Activated CD8-positive, alpha-beta memory T cell treated with anti-CD3 and anti-CD28 coated beads for 48 hours (primary cell): ENCODE data around the gene ZNF618.
"Not testable (repeated sequence)": the region's sequence is repeated elsewhere in the genome, so short reads cannot be mapped to it uniquely, and the experiment has no call there.

Source experiments
- DNase-seq, 3 experiments: peaks; one replicate each; pipeline ENCODE4 v3.0.0-alpha.2; 2020; ENCODE audit warnings: low read depth in 2 of 3, low spot score in 2 of 3

Gene ZNF618

GRCh38 chr9:113985968-113986585 lies 110.0 kb downstream of the ZNF618 start:
- DNase-seq, result no peak

DNA sequence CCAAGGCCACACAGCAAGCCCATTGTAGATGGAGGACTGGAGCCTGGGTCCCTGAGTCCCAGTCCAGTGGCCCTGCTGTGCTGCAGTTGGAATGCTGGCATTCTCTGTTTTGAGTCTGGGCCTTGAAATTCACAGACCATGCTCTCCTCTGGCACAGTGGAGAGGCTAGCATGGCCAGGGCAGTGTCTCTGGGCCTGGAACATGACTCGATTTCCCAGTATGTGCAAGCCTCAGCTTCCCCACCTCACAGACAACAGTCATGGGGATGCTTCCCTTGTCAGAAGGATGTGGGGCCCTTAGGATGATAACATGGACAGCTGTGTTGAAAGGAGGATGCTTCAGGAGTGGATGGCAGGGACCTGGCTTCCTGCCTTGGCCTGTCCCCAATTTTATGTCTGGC lies 110.8 kb downstream of the ZNF618 start:
- no peak for DNase-seq

DNA sequence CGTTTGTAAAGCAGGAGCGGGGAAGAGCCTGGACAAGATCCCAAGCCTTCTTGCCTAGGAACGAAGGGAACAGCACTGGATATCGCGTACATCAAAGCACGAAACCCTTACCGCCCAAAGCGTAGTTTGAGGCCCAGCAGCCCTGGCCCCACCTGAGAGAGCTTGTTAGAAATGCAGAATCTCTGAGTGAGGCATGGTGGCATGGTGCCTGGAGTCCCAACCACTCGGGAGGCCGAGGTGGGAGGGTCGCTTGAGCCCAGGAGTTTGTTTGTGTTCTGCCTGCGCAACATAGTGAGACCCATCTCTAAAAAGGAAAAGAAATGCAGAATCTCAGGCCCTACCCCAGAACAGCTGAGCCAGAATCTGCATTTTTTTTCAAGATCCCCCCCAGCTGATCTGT lies 111.4 kb downstream of the ZNF618 start:
- no peak for DNase-seq

DNA sequence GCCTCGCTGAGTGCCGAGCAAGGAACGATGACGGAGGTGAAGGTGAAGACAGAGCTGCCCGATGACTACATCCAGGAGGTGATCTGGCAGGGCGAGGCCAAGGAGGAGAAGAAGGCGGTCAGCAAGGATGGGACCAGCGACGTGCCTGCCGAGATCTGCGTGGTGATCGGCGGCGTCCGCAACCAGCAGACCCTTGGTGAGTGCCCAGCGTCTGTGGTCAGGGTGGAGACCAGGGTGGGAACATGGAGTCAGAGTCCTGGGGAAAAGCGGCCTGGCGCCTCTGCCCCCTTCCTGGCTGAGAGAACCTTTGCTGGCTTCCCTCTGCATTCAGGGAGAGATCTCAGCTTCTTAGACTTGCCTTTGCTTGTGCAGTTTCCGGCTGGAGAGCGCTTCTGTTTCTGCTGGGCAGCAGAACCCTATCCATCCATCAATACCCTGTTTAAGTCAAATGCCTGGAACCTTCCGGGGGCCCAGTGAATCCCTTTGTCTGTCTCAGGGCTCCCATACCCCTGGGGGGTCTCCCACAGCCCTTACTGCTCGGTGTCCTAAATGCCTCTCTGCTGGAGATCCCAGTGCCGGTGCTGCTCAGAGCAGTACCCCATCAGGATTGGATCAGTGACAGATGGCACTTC lies 112.4 kb downstream of the ZNF618 start:
- DNase-seq, result no peak

DNA sequence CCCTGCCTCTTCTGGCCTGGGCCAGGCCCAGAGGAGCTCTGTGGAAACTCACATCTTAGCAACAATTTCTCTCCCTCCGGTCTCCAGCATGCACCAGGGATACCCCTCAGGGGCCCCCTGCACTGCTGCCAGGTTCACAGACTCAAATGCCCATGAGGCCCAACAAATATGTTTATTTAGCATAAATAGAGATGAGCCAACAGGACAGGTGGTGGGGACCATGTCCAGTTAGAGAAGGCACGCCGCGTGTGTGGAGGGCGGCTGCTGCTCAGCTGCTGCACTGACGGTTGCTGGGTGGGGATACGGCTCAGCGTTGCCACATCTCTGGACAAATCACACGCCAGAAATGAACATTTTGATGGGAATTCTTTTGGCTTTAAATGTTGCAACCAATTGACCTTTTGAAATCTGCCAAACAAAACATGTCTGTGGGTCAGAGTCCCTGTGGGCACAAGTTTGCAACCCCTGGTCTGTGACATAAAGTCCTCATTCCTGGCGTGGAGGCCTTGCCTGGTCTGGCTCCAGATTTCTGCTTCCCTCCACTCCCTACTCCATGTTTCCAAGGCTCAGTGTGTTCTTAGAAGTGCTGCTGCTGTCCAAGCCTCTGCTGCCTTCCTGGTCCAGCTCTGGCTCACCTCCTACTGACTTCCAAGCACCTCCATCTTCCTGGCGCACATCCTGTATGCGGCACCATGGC lies 113.1 kb downstream of the ZNF618 start:
- DNase-seq, result no peak

GRCh38 chr9:113989714-113990569 lies 113.8 kb downstream of the ZNF618 start:
- no peak for DNase-seq

GRCh38 chr9:113990570-113990907 lies 114.4 kb downstream of the ZNF618 start:
- no peak for DNase-seq

DNA sequence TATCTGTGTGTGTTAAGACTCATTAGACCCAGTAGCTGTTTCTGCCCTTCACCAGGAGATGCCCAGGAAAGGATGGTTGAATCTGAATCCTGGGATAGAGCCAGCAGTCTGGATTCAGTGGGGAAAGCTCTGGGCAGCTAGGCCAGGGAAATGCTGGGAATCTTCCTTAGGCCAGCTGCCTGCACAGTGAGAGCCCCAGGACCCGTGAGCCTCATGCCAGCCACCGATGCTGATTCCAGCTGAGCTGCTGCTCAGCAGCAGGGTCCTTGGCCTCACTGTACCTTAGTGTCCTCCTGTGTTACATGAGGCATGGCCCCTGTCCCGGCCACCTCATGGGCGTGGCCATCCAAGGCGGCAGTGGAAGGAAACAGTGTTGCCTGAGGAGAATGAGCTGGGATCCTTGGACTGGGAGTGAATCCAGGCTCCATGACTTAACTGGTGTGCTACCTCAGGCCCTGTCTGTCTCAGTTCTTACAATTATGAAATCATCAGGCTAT lies 114.9 kb downstream of the ZNF618 start:
- DNase-seq, result no peak

- no peak for DNase-seq
Measured at GRCh38 chr9:113991714-113992113, 115.6 kb downstream of the ZNF618 start.

- no peak for DNase-seq
Measured at GRCh38 chr9:113992276-113992951, 116.3 kb downstream of the ZNF618 start.

DNA sequence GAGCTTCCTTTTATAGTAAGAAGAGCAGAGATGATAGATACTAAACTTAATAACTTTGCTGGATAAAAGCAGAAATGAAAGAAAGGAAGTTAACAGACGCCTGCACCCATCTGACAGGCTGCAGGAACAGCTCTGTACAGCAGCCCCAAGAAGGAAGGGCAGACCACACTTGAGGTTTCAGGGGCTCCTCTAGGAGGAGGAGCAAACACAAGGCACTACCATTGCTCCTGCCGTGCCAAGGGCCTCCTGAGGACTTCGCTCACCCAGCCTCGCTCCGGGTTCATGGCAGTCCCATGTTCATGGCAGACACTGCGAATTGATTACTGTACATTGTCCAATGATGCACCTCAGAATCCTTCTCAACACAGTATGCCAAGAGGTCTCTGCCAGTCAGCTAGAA lies 116.9 kb downstream of the ZNF618 start:
- no peak for DNase-seq

DNA sequence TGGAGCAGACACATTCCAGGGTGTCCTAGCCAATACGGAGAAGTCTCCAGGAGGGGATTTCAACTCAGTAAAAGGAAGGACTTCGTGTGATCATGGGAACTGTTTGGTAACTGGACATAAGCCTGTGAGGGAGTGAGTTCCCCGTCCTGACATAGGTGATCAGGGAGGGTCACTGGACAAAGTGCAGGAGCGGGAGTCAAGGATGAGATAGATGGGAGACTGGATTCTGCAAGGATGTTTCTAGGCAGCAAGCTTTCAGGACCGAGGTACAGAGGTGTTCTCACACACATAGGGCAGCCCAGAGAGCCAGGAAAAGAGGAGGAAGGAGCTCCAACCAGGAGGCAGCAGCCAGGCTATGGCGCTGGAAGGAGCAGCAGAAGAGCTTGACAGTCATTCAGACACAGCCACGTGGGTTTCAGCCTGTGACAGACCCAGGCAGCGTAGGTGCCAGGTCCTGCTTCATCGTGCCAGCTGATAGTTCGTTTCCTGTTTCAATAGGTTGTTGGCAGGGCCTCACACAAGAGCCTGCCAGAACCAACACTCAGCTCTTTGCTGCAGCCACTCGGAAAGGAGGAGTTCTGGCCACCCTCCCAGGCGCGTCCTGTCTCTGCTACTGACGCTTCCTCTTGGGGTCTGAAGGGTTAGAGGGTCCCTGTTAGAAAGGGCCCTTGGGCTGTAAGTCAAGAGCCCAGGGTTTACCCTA lies 117.9 kb downstream of the ZNF618 start:
- DNase-seq, result no peak

DNA sequence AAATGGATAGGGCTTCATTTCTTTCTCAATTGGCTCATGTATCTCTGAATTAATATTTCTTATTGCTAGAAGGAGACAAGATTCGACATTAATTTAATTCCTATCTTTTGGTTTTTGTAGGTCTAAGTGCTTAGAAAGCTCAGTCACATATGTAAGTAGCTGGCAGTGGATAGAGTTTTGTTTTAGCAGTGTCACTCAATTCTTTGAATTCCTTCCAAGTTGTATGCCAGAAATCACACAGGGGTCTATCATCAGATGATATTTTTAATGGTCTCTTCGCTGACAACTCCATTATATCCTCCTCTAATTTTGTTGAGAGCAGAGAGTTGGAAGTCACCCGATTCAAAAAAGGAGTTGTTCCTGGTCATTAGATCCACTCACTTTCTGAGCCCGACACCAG lies 119.3 kb downstream of the ZNF618 start:
- DNase-seq, result no peak

GRCh38 chr9:113995963-113996362 lies 119.9 kb downstream of the ZNF618 start:
- DNase-seq, result no peak

DNA sequence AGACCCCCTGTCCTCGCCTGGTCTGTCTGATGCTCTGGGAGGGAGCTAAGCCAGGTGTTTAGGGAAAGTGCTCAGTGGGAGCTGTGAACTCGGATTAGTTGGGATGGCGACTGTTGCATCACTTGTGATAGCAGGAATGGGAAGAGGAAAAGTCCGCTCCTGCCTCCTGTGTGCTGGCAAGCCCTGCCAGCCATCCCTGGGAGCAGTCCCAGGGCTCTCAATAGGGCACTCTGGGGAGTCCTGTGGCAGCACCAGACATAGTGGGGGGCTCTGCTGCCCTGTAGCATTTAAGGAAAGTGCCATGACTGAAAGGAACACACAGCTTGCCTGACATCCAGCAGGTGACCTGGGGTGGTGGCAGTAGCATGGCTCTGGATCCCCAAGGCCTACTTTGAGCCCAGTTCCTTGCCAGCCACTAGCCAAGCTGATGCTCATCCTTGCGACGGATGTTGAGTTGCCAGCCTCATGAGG lies 120.5 kb downstream of the ZNF618 start:
- DNase-seq, result no peak

DNA sequence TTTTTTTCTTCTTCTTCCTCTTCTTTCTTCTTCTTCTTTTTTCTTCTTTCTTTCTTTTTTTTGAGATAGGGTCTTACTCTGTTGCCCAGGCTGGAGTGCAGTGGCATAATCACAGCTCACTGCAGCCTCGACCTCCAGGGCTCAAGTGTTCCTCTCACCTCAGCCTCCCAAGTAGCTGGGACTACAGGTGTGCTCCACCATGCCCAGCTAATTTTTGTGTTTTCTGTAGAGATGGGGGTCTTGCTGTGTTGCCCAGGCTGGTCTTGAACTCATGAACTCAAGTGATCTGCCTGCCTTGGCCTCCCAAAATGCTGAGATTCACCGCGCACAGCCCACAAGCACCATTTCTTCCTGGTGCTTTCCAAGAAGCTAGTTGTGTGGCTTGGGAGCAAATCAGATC lies 121.0 kb downstream of the ZNF618 start:
- DNase-seq, result not testable (repeated sequence)

GRCh38 chr9:113997610-113998009 lies 121.5 kb downstream of the ZNF618 start:
- DNase-seq, result no peak

- no peak for DNase-seq
Measured at GRCh38 chr9:113998114-113998513, 122.0 kb downstream of the ZNF618 start.

GRCh38 chr9:113998525-113999255 lies 122.6 kb downstream of the ZNF618 start:
- no peak for DNase-seq
